Measurements from ENCODE around the gene PPM1E. TPM values are rescaled to one million over a fixed set of nuclear protein-coding genes. Genes with fewer than 3 reads are reported as not detected.
"Not testable (repeated sequence)": the region's sequence is repeated elsewhere in the genome, so short reads cannot be mapped to it uniquely, and the experiment has no call there.

The PPM1E gene
- total RNA-seq, 1 donor: under 0.01 TPM

- H3K4me3 ChIP-seq (ENCODE audit: low read depth, low read length): no peak overlapping the region
- TF ChIP-seq CTCF (IDR thresholded peaks at IDR 0.05; ENCODE audit: insufficient read depth, low read depth, low read length): no peak
- no peak for DNase-seq (ENCODE audit: low read depth)
Observed at GRCh38 chr17:58829172-58829637, 73.6 kb downstream of the PPM1E start.

- no peak overlapping the region for H3K4me3 ChIP-seq (ENCODE audit: low read depth, low read length)
- TF ChIP-seq CTCF (IDR thresholded peaks at IDR 0.05; ENCODE audit: insufficient read depth, low read depth, low read length): no peak
- no peak for DNase-seq (ENCODE audit: low read depth)
Observed at GRCh38 chr17:58831780-58832179, 76.1 kb downstream of the PPM1E start.

- DNase-seq (ENCODE audit: low read depth): no peak
- no peak overlapping the region for H3K4me3 ChIP-seq (ENCODE audit: low read depth, low read length)
- TF ChIP-seq CTCF (IDR thresholded peaks at IDR 0.05; ENCODE audit: insufficient read depth, low read depth, low read length): no peak
Observed at GRCh38 chr17:58832514-58832913, 76.9 kb downstream of the PPM1E start.

GRCh38 chr17:58837699-58838098 is 82.0 kb downstream of the PPM1E start:
- no peak for DNase-seq (ENCODE audit: low read depth)
- TF ChIP-seq CTCF (IDR thresholded peaks at IDR 0.05; ENCODE audit: insufficient read depth, low read depth, low read length): no peak
- H3K4me3 ChIP-seq (ENCODE audit: low read depth, low read length): no peak overlapping the region

GRCh38 chr17:58840820-58841612 is 85.4 kb downstream of the PPM1E start:
- no peak for TF ChIP-seq CTCF (IDR thresholded peaks at IDR 0.05; ENCODE audit: insufficient read depth, low read depth, low read length)
- no peak for DNase-seq (ENCODE audit: low read depth)

GRCh38 chr17:58846413-58846812 is 90.8 kb downstream of the PPM1E start:
- not testable (repeated sequence) for DNase-seq (ENCODE audit: low read depth); H3K4me3 ChIP-seq (ENCODE audit: low read depth, low read length)

More at GRCh38 chr17:58840820-58841612, 85.4 kb downstream of the PPM1E start:
- H3K4me3 ChIP-seq (ENCODE audit: low read depth, low read length): no peak overlapping the region

GRCh38 chr17:58850106-58850505 is 94.5 kb downstream of the PPM1E start:
- not testable (repeated sequence) for DNase-seq (ENCODE audit: low read depth); H3K4me3 ChIP-seq (ENCODE audit: low read depth, low read length)

GRCh38 chr17:58865301-58865700 is 109.6 kb downstream of the PPM1E start:
- no peak for TF ChIP-seq CTCF (IDR thresholded peaks at IDR 0.05; ENCODE audit: insufficient read depth, low read depth, low read length)
- no peak overlapping the region for H3K4me3 ChIP-seq (ENCODE audit: low read depth, low read length)
- no peak for DNase-seq (ENCODE audit: low read depth)

All from fibroblast of villous mesenchyme (primary cell).